Mammary epithelial cell (primary cell): ENCODE measurements around the gene HOOK2.

Source experiments
- EZH2 ChIP-seq: IDR thresholded peaks from 2 replicates; pipeline ENCODE4 v1.6.1; 2012; ENCODE audit warnings: low read length, inconsistent platforms, borderline replicate concordance
- TF ChIP-seq, protein P1 (sequence below), 2 donors: IDR thresholded peaks in 1 of 2; conservative IDR thresholded peaks in 1 of 2; 2 replicates each; pipeline ENCODE4 v1.5.1; 2011 to 2012; ENCODE audit warnings: inconsistent platforms in 2 of 2, low read length in 2 of 2, mild to moderate bottlenecking in 2 of 2, control low read depth in 1 of 2, low read depth in 1 of 2; ENCODE audit not compliant: insufficient read depth in 1 of 2; ENCODE audit errors: extremely low read depth in 1 of 2

GRCh38 chr19:12799742-12800465, 24.6 kb upstream of the HOOK2 start:
- TF ChIP-seq, protein P1, sequence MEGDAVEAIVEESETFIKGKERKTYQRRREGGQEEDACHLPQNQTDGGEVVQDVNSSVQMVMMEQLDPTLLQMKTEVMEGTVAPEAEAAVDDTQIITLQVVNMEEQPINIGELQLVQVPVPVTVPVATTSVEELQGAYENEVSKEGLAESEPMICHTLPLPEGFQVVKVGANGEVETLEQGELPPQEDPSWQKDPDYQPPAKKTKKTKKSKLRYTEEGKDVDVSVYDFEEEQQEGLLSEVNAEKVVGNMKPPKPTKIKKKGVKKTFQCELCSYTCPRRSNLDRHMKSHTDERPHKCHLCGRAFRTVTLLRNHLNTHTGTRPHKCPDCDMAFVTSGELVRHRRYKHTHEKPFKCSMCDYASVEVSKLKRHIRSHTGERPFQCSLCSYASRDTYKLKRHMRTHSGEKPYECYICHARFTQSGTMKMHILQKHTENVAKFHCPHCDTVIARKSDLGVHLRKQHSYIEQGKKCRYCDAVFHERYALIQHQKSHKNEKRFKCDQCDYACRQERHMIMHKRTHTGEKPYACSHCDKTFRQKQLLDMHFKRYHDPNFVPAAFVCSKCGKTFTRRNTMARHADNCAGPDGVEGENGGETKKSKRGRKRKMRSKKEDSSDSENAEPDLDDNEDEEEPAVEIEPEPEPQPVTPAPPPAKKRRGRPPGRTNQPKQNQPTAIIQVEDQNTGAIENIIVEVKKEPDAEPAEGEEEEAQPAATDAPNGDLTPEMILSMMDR (conservative IDR thresholded peaks at IDR 0.05 in 1 of 2, IDR thresholded peaks at IDR 0.05 in 1 of 2; ENCODE audit: extremely low read depth in 1 of 2, insufficient read depth in 1 of 2, low read depth in 1 of 2, low read length in 2 of 2) = no peak
- no peak for TF ChIP-seq EZH2
